ENCODE results near the gene SERPING1.
"Not testable (repeated sequence)": the region's sequence is repeated elsewhere in the genome, so short reads cannot be mapped to it uniquely, and the experiment has no call there.

Gene SERPING1

DNA sequence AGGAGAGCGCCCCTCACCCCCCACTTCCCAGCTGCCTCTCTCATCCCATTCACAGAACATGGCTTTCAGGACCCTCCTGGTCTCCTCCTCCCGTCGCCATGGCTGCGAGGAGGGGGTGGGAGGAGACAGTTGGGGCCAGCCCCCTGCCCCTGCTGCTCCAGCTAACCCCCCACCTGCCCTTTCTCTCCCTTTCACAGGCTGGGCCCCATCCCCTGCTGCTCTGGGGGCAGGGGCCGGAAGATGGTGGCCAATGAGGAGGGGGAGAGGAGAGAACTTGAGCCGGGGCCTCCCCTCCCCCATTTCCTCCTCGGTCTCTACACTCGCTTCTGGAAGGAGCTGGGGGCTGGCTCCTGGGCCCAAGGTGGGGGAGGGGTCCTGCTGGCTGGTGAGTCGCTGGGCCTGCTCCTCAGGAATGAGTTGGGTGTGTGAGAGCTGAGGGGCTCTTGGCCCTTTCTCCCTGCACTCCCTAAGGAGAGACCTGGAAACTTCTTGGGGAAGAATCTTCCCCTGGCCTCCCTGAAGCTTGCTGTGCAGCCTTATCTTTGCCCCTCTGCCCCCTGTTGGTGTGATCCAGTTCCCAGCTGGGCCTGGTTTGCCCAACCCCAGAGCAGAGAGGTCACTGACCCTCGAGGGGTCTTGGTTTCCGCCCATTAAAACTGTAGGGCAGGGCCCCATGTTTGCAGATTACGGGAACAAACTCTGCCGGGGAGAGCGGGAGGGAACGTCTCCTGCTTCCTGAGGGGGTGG is 42.0 kb downstream of the SERPING1 start:
- no peak for DNase-seq

DNA sequence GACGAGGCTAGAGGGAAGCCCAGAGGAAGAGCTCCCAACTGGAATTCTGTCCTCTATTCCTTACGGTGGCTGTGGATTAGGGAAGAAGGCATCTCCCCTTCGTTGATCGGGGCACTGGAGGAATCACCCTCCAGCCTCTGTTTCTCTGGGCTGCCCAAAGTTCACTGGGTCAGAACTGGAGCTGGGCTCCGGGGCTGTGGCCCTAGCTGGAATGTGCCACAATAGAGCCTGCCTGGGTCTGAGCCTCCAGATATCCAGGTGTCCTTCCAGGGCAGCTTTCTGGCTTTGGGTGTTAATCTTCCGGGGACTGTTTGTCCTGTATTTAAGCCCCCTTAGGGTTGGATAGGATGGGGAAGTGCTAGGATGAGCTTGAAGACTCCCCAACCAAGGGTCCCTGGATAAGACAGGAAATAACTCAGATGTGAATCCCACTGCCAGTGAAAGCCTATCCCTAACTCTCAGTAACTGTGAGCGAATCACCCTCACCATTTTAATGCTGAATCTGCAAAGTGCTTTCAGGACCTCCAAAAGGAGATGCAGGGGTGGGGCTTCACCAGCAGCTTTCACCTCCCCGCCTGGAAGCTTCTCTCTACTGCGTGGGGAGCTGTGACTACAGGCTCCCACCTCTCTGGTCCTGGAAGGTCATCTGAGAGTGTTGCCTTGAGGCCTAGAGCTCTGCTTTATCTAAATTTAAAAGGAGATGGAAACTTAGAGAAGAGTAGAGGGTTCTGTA is 42.7 kb downstream of the SERPING1 start:
- no peak for DNase-seq

- peak; percentile 17 for DNase-seq
These were observed 43.7 kb downstream of the SERPING1 start for GRCh38 chr11:57641011-57641807.

DNA sequence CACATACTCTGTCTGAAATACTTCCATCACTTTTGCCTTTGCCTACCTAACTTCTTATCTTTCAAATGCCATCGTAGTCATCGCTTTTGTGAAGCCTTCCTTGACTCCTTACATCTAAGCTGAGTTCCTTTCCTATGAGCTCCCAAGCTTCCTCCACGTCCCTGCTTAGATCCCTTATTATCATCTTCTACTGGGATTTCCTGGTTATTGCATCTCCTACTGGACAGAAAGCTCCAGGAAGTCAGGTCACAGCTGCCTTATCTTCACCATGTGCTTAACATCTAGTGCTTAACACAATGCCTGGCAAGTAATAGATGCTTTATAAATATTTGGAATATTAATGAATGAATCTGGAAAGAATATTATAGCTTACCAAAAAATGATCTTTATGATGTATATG is 46.3 kb downstream of the SERPING1 start:
- no peak for DNase-seq

DNA sequence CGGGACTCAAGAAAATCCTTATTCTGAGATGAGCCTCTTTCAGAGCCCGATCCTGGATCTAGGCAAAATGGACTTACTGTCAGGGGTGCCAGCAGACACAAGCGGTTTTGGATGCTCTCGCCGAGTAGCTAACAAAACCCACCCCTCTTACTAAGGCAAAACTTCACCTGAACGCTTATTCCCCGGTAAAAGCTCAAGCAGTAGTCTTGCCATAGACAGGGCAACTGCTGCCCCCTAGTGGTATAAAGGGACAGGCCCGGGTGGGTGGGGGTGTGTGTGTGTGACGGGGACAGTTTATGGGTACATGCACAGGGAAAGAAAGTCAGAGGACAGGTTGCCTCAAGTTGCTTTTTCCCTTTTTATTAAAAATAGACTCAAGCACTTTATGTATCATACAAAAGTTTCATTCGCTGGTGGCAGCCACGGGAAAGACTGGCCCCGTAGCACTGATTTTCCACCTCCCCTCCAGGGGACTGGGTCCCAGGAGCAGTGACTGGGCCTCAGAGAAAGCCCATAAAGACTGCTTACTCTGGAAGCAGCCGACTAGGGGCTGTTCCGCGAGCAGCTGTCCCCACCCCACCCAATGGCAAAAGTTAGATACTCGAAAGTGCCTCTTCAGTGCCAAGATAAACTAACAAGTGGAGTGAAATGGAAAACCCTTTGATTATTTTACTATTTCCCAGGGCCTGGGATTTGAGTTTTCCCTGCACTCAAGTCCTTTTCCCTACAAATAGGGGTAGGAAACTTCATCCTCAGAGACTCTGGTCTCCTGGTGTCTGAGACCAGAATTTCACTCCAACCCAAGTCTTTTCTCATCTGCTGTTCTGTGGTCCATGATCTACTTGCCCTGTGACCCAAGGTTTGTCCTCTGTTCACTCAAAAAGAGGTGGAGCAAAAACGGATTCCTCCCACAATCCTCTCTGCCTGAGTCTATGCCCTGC is 47.5 kb downstream of the SERPING1 start:
- peak; percentile 47 for DNase-seq

GRCh38 chr11:57645689-57646085 is 48.2 kb downstream of the SERPING1 start:
- DNase-seq, result no peak

DNA sequence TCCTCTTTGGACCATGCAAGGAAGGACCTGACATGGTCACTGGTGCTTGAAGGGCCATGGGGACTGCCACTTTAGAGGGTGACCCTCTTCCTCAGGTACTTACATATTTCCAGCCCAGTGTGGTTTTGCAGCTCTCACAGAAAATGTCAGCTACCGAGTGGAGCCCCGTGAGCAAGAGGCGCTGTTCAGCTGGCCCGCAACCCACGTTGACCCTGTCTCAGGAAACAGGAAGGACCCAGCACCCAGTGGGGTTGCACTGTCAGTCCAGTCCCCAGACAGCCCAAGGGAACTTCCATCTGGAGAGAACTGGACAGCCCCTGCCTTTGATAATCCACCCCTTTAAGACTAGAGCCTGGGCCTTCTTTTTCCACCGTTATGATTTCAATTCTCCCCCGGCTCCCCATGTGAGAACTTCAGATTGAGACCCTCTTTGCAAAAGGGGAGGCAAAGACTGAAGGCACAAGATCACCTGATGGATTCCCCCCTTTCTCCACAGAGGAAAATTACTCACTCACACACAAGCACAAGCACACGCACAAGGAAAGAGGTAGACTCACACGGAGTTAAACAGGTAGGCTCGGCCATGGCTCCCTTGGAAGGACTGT is 48.8 kb downstream of the SERPING1 start:
- no peak for DNase-seq

DNA sequence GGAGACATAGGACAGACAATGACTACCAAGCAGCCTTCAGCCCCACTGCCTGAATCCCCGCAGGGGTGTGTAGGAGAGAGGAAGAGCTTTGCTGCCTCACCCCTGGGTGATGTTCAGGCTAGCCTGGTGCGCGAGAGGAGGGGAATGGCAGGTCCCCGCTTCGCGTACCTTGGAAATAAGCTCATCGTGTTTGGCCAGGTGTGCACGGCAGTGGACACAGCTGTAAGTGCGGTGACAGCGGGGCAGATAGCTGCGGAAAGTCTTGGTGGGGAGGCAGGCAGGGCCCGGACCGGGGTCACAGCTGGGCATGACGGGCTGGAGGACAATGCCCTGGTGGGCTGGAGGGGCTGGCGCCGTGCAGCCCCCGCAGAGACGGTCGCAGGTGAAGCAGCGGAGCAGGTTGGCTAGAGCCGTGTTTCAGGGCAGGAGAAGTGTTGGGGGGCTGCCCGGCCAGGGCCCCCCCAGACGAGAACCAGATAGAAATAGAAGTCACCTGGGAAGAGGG is 49.4 kb downstream of the SERPING1 start:
- no peak for DNase-seq

DNA sequence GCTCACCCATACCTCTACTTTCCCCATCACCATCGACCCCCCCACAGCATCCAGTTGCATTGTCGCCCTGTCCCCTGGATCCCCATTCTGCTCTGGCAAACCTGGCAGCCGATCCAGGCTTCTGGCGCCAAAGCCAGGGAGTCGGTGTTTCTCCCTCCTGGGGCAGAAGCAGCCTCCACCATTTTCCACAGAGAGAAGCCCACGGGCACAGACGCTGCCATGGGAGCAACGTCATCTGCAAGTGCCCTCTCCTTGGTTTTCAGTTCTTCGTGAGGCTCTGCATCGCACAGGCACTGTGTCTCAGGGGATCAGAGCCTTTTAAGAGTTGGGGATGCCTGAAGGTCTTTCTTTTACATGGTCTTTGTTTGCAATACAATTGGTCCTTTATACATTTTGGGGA is 49.9 kb downstream of the SERPING1 start:
- DNase-seq, result no peak

DNA sequence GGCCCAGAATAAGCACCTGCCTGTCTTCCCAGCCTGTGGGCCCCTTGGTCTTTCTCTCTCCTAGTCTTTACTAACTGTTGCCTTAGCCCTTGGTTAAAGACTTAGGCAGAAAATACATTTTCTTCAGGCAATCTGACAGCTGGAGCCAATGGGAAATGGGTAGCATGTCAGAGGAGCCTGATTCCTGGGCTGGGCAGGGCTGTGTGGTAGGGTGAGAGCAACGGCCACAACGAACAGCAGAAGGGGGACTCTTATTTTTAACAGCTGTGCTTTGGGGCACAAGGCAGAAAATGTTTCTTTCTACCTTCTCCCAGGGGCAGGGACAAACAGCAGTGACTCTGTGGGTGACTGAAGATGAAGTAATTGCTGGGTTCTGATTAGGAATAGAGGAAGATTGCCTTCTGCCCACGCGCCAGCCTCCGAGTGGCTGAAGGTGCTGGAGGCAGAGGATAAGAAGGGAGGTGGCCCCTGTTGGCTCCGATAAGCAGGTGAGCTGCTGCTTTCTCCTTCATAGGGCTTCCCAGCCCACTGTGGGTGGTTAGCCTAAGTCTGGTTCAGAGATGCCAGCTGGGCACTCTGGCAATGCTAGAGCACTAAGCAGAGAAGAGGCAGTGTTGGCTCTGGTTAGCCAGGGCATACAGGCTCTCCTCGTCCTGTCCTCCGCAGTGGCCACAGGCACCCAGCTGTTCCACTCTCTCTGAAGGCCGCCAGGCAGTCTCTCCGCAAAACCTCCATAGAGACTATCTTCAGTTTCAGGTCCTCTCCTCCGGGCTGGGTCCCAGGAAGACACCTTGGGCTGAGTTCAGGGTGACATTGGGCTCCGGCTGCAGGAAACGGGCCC is 50.7 kb downstream of the SERPING1 start:
- DNase-seq, result no peak

DNA sequence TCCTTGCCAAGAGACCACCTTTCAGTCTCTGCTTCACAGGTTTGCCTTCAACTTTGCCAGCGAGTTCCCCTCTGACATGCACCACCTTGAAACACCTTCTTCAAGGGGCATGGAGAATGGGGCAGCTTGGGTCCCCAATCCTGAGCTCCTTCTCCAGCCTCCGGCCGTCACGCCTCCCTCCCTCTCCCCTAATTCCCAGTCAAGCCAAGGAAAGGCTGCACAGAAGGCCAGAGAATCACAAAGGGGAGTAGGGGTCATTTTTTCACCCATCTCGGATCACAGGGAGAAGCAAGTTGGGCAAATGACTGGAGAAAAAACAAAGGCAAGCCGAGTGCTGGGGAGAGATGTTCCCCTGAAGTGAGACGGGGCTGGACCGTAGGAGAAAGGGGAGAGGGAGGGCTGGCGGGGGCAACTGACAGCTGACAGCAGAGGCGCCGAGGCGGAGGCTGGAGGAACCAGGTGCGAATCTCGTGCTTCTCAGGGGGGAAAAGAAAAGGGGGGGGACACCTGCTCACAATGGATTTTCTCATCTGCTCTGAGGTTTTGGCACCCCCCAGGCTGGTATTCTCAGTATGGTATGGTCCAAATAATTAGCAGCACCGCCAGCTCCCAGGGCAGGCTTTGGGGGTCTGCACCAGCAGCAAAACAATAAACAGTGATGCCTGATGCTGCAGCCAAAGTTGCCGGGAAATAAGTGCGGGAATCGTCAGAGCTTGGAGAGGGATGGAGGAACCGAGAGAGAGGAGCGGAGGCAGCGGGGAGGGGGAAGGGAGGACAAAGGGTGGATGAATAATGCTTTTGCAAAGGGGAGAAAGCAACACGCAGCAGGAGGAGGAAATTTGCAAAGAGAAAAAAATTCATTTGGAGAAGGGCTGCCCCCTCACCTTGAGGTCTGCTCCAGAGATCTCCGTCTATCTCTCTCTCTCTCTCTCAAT is 51.6 kb downstream of the SERPING1 start:
- no peak for DNase-seq

- DNase-seq, result no peak
These were observed 52.6 kb downstream of the SERPING1 start, which contains the start of gene YPEL4 for GRCh38 chr11:57649826-57650738. Gene YPEL4, minus strand, starts transcription at chr11:57649912. Its CDS starts 2,805 bp downstream, at chr11:57647107.

DNA sequence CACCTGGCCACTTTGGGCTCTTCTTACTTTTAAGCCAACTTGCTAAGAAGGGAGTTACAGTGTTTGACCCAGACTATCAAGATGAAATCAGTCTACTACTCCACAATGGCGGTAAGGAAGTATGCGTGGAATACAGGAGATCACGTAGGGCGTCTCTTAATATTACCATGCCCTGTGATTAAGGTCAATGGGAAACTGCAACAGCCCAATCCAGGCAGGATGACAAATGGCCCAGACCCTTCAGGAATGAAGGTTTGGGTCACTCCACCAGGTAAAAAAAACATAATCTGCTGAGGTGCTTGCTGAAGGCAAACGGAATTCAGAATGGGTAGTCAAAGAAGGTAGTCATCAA is 53.2 kb downstream of the SERPING1 start:
- DNase-seq, result no peak

- no peak for DNase-seq
These were observed 53.9 kb downstream of the SERPING1 start for GRCh38 chr11:57651408-57651807.

DNA sequence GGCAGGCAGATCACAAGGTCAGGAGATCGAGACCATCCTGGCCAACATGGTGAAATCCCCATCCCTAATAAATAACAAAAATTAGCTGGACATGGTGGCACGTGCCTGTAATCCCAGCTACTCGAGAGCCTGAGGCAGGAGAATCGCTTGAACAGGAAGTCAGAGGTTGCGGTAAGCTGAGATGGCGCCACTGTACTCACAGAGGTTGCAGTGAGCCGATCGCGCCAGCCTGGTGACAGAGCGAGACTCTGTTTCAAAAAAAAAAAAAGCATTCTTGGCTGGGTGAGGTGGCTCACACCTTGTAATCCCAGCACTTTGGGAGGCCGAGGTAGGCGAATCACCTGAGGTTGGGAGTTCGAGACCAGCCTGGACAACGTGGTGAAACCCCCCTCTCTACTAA is 54.7 kb downstream of the SERPING1 start:
- DNase-seq, result not testable (repeated sequence)

- no peak for DNase-seq
These were observed 55.2 kb downstream of the SERPING1 start for GRCh38 chr11:57652662-57653061.

DNA sequence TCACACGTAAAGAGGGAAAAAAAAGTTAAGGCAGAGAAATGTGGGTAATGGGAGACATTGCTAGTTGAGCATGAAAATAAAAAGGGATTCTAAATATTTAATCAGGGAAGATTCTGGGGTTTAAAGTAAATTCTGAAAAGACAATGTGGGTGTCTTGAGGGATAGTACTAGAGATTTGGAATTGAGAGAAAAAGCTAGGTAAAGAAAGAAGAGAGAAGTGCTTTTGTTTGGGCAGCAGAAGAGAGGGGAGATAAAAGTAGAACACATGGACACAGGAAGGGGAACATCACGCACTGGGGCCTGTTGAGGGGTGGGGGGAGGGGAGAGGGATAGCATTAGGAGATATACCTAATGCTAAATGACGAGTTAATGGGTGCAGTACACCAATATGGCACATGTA is 55.7 kb downstream of the SERPING1 start:
- DNase-seq, result no peak

DNA sequence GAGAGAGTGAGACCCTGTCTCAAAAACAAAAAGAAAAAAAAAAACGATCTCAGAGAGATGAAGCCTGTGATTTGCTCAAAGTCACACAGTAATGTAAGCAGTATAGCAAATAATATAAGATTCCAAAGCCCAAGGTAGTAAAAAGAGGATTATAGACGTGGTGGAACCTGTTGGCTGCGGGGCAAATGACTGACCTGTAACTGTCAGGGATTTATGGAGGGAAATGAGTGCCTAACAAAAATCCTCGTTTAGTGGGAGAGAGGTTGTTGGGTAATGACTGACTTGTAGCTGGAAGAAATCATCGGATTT is 59.4 kb downstream of the SERPING1 start:
- DNase-seq, result no peak

Measured in NCI-H526 treated with DMSO at 0.1 percent for 48 hours (cell line).